NCI-H2227 treated with DMSO at 0.1 percent for 48 hours (cell line): ENCODE measurements around the gene ADD1.

Experiments
- DNase-seq: peaks from one replicate; lab custom pipeline; 2025; lab: John Stamatoyannopoulos, UW

Gene ADD1

GRCh38 chr4:2859514-2859913 lies 15.9 kb downstream of the ADD1 start:
- DNase-seq = no peak

DNA sequence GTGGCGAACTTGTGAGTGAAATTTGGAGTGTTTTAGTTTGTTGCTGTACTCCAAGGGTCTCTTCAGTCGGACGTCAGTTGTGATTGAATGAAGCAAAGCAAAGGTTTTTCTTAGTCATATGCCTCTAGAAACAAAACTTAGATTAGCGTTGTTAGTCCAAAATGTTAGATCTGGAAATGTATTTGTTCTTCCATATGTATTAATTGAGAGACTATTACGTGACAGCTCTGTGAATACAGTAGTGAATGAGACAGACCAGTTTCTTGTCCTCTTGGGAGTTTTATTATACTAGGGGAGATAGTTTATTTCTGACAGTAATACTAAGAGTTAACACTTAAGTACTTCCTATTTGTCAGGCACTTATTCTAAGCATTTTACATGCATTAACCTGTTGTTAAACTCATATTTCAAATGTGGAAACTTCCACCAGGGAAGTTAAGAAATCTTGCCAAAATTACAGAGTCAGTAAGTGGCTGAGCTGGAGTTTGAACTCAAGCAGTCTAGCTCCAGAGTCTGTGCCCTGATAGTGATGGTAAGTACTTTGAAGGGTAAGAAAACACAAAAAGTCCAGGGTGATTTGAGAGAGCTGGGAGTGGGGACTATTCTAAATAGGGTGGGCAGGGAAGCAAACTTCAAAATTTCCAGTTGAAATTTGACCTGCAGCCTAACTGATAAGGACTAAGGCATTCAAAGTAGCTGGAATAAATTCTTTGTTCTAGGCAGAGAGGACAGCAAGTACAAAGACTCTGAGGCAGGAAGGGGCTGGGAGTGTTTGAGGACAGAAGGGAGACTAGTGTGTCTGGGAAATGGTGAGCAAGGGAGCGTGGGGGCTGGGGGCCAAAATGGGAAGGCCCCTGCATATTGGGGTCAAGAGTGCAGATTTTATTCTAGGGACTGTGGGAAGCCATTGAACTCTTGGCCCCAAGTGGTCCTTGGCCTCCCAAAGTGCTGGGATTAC lies 17.0 kb downstream of the ADD1 start:
- no peak for DNase-seq

- no peak for DNase-seq
Measured at GRCh38 chr4:2861631-2862436, 18.2 kb downstream of the ADD1 start.

GRCh38 chr4:2862528-2862927 lies 18.9 kb downstream of the ADD1 start:
- DNase-seq = no peak

- no peak for DNase-seq
Measured at GRCh38 chr4:2863649-2864048, 20.0 kb downstream of the ADD1 start.

DNA sequence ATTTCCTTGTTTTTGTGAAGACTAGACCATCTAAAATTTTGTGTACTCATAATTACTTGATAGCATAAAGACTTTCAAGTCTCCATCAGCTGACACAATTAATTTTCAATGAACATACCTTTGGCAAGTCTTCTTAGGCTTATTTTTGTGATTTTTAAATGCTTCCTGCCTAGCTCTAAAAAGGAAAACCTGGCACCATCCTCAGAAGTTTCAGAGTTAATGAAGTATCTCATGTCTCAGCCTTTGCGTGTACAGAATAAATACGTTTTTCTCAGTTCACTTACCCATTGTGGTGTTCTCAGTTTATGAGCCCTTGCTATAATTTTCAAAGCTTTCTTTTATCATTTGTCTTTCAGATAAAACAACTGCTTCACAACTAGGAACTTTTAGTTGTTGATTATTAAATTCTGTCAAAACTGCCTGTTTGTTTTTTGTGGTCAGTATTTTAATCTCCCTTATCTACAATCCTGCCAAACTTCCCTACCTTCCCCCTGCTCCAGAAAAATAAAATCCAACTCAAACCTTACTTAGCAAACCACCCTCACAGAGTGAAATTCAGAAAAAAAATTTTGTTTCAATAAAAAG lies 21.6 kb downstream of the ADD1 start:
- no peak for DNase-seq

- DNase-seq = no peak
Measured at GRCh38 chr4:2866160-2866861, 22.7 kb downstream of the ADD1 start.

- DNase-seq = no peak
Measured at GRCh38 chr4:2866891-2867290, 23.2 kb downstream of the ADD1 start.

GRCh38 chr4:2867758-2868491 lies 24.3 kb downstream of the ADD1 start:
- peak; percentile 8 for DNase-seq

- no peak for DNase-seq
Measured at GRCh38 chr4:2868877-2869487, 25.3 kb downstream of the ADD1 start.

DNA sequence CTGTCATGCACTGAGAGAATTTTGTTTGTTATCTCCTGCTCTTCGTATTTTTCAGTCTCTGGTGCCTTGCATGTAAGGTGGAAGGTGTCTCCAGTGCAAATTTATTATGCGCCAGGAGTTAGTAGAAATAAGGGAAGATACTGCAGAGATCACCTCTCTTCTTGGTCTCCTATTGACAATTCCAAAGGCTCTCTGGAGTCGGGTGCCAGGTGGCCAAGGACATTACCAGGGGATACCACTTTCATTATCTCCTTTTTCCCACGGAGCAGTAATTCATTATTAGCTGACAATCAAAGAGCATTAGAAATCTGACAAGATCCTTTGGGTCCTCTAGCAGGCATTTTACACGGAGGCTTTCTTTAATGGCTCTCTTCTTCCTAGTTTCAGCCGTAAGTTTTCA lies 26.0 kb downstream of the ADD1 start:
- no peak for DNase-seq

- no peak for DNase-seq
Measured at GRCh38 chr4:2870082-2870481, 26.4 kb downstream of the ADD1 start.

GRCh38 chr4:2871466-2871865 lies 27.8 kb downstream of the ADD1 start:
- no peak for DNase-seq

GRCh38 chr4:2871911-2872310 lies 28.3 kb downstream of the ADD1 start:
- no peak for DNase-seq

GRCh38 chr4:2873329-2873728 lies 29.7 kb downstream of the ADD1 start:
- no peak for DNase-seq

DNA sequence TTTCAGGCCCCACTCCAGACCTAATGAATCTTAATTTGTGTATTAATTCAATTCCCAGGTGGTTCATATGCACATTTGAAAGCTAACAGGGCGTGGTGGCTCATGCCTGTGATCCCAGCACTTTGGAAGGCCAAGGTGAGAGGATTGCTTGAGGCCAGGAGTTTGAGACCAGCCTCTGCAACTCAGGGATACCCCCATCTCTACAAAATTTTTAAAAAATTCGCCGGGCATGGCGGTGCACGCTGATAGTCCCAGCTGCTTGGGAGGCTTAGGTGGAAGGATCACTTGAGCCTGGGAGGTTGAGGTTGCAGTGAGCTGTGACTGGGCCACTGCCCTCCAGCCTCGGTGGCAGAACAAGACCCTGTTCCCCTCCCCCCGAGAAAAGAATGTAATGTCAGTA lies 31.2 kb downstream of the ADD1 start:
- DNase-seq = no peak

DNA sequence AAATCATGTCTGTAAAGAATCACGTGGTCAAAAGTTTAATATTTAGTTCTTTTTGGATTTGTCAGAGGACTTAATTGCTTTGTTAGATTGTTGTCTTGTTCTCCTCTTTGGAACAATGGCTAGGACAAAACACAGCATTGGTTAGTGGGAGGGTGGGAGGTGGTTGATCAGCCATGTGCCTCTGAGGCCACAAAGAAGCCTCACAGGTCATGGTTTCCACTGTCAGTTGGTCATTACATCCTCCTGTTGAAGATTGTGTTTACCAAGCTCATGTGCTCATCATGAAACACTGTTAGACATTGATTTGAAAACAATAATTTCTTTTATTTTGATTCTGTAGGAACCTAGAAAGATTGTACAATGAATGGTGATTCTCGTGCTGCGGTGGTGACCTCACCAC lies 31.9 kb downstream of the ADD1 start:
- no peak for DNase-seq

GRCh38 chr4:2878346-2878745 lies 34.7 kb downstream of the ADD1 start:
- DNase-seq = no peak

GRCh38 chr4:2879026-2879425 lies 35.4 kb downstream of the ADD1 start:
- DNase-seq = no peak

DNA sequence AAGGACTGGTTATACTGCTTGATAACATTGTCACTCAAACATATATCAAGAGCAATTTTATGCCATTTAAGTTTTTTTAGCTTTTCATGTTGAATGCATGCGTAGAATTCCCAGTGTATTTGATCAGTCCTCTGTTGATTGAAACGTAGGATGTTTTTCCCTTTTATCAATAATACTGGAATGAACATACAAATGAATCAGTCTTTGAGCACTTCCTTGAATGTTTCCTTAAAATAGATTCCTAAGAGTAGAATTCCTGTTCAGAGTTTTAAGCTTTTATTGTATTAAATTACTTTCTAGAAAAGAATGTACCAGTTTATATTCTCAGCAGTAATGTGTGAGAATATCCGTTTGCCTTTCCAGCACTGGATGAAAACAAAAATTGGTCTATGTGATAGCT lies 37.8 kb downstream of the ADD1 start:
- no peak for DNase-seq

GRCh38 chr4:2882341-2882740 lies 38.7 kb downstream of the ADD1 start:
- DNase-seq = no peak
